Loucy (cell line): ENCODE data around the gene CYTH4.

Experiments
- CTCF ChIP-seq: fragments of 200-600 bp; sonication (generic); conservative IDR thresholded peaks from 2 replicates; pipeline ENCODE4 v1.5.1; 2014; ENCODE audit warnings: mild to moderate bottlenecking, antibody characterized with exemption, low read length
- EZH2phosphoT487 ChIP-seq: fragments of 200-600 bp; IDR thresholded peaks from 2 replicates; pipeline ENCODE4 v1.6.1; 2018; ENCODE audit warnings: antibody characterized with exemption, mild to moderate bottlenecking, moderate library complexity, borderline replicate concordance

GRCh38 chr22:37281646-37282384, 493 bp upstream of the CYTH4 start:
- no peak for TF ChIP-seq CTCF
- no peak for TF ChIP-seq EZH2phosphoT487
